Breast epithelium (tissue), 3 donors: ENCODE results near the gene PTCRA.

Experiments used
- POLR2A ChIP-seq: fragments of 450-650 bp; IDR thresholded peaks from one replicate; pipeline ENCODE4 v1.6.1; 2016; ENCODE audit warnings: antibody characterized with exemption, mild to moderate bottlenecking, moderate library complexity
- TF ChIP-seq, protein P1 (sequence below), 3 donors: fragments of 450-650 bp; IDR thresholded peaks; one replicate each; pipeline ENCODE4 v1.5.1; 2016 to 2017; ENCODE audit warnings: antibody characterized with exemption in 3 of 3, mild to moderate bottlenecking in 3 of 3, moderate library complexity in 3 of 3

DNA sequence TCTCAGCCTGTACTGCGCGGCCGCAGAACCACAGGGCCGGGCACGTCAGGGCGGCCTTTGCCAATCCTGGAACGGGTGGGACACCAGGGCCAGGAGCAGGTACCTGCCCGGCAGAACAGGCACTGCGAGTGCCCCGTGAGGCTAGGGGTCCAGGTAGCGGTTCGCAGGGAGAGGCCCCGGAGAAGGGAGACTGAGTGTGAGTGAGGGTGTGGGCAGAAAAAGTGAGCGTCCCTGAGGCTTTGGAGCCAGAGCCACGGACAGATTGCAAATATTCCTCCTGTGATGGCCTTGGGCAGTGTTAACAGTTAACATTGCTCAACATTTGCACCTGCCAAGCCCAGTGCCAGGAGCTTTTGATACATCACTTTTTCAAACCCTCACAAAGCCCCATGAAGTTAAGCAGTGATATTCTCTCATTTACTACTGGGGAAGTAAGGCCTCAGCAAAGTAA, 45.2 kb downstream of the PTCRA start:
- TF ChIP-seq, protein P1, sequence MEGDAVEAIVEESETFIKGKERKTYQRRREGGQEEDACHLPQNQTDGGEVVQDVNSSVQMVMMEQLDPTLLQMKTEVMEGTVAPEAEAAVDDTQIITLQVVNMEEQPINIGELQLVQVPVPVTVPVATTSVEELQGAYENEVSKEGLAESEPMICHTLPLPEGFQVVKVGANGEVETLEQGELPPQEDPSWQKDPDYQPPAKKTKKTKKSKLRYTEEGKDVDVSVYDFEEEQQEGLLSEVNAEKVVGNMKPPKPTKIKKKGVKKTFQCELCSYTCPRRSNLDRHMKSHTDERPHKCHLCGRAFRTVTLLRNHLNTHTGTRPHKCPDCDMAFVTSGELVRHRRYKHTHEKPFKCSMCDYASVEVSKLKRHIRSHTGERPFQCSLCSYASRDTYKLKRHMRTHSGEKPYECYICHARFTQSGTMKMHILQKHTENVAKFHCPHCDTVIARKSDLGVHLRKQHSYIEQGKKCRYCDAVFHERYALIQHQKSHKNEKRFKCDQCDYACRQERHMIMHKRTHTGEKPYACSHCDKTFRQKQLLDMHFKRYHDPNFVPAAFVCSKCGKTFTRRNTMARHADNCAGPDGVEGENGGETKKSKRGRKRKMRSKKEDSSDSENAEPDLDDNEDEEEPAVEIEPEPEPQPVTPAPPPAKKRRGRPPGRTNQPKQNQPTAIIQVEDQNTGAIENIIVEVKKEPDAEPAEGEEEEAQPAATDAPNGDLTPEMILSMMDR (IDR thresholded peaks at IDR 0.05) = no peak
- TF ChIP-seq POLR2A = no peak
